ENCODE data around the gene MR1.

- no peak for TF ChIP-seq CTCF (IDR thresholded peaks at IDR 0.05)
- no peak for TF ChIP-seq POLR2A (IDR thresholded peaks at IDR 0.05)
Observed at GRCh38 chr1:181107711-181108110, 73.9 kb downstream of the MR1 start.

All from testis (tissue), 2 donors.